HepG2 (cell line): ENCODE measurements around the gene LOXL3. TPM values are rescaled to one million over a fixed set of nuclear protein-coding genes. Genes with fewer than 3 reads are reported as not detected.
A peak's percentile ranks its signal among the peaks of the same experiment; 100 is the strongest.

Experiments used
- ATF5 ChIP-seq: sonication (generic); formaldehyde crosslinking; IDR thresholded peaks from 2 replicates; pipeline ENCODE4 v1.4.0; 2020; ENCODE audit warnings: mild to moderate bottlenecking, low read depth, missing genetic modification reagents
- CREB1 ChIP-seq, 2 experiments: fragments of 450-650 bp in 1 of 2; IDR thresholded peaks; 2 replicates each; pipeline ENCODE4 v1.6.1; 2016 to 2017; ENCODE audit warnings: control low read depth in 1 of 2, mild to moderate bottlenecking in 1 of 2, missing compliant biosample characterization in 1 of 2, missing genetic modification characterization in 1 of 2
- CREB3 ChIP-seq: sonication (generic); formaldehyde crosslinking; IDR thresholded peaks from 2 replicates; pipeline ENCODE4 v1.5.0; 2020; ENCODE audit warnings: missing genetic modification reagents
- E2F1 ChIP-seq: sonication (generic); formaldehyde crosslinking; IDR thresholded peaks from 2 replicates; pipeline ENCODE4 v1.5.0; 2020; ENCODE audit warnings: missing genetic modification reagents
- ESRRA ChIP-seq: sonication (generic); formaldehyde crosslinking; IDR thresholded peaks from 2 replicates; pipeline ENCODE4 v1.5.1; 2020; ENCODE audit warnings: mild to moderate bottlenecking, low read depth, missing genetic modification reagents
- JUN ChIP-seq: sonication (generic); formaldehyde crosslinking; IDR thresholded peaks from 2 replicates; pipeline ENCODE4 v1.4.0; 2020; ENCODE audit warnings: mild to moderate bottlenecking, missing genetic modification reagents
- PHF8 ChIP-seq: sonication (generic); formaldehyde crosslinking; IDR thresholded peaks from 2 replicates; pipeline ENCODE4 v1.5.0; 2020; ENCODE audit warnings: missing genetic modification reagents
- PITX1 ChIP-seq: sonication (generic); formaldehyde crosslinking; IDR thresholded peaks from 2 replicates; pipeline ENCODE4 v1.5.1; 2020; ENCODE audit warnings: mild to moderate bottlenecking, missing genetic modification reagents
- SOX13 ChIP-seq, 3 experiments: fragments of 450-650 bp in 1 of 3; sonication (generic) in 1 of 3; formaldehyde crosslinking in 1 of 3; IDR thresholded peaks in 2 of 3; conservative IDR thresholded peaks in 1 of 3; 2 replicates each; pipeline versions ENCODE4 v1.5.0 to v1.6.1; 2016 to 2020; ENCODE audit warnings: antibody characterized with exemption in 1 of 3, mild to moderate bottlenecking in 1 of 3, missing compliant biosample characterization in 1 of 3, missing genetic modification reagents in 1 of 3, moderate library complexity in 1 of 3
- TARDBP ChIP-seq: sonication (generic); formaldehyde crosslinking; IDR thresholded peaks from 2 replicates; pipeline ENCODE4 v1.8.0; 2022; ENCODE audit warnings: mild to moderate bottlenecking, missing genetic modification reagents
- TFAP4 ChIP-seq: sonication (generic); IDR thresholded peaks from 2 replicates; pipeline ENCODE4 v1.6.1; 2016; ENCODE audit warnings: low read depth, borderline replicate concordance
- ZBTB1 ChIP-seq: sonication (generic); formaldehyde crosslinking; IDR thresholded peaks from 2 replicates; pipeline ENCODE4 v1.4.0; 2020; ENCODE audit warnings: missing genetic modification reagents, borderline replicate concordance
- ZBTB4 ChIP-seq: sonication (generic); formaldehyde crosslinking; IDR thresholded peaks from 2 replicates; pipeline ENCODE4 v1.4.0; 2020; ENCODE audit warnings: missing genetic modification reagents, mild to moderate bottlenecking, borderline replicate concordance
- ZFP82 ChIP-seq: sonication (generic); formaldehyde crosslinking; IDR thresholded peaks from 2 replicates; pipeline ENCODE4 v1.5.1; 2020; ENCODE audit warnings: mild to moderate bottlenecking, missing genetic modification reagents, borderline replicate concordance
- ZNF20 ChIP-seq: sonication (generic); formaldehyde crosslinking; IDR thresholded peaks from 2 replicates; pipeline ENCODE4 v1.4.0; 2020; ENCODE audit warnings: mild to moderate bottlenecking, moderate library complexity, missing genetic modification reagents
- ZNF451 ChIP-seq: sonication (generic); formaldehyde crosslinking; IDR thresholded peaks from 2 replicates; pipeline ENCODE4 v1.5.0; 2020; ENCODE audit warnings: mild to moderate bottlenecking, missing genetic modification reagents
- ZNF460 ChIP-seq: sonication (generic); formaldehyde crosslinking; IDR thresholded peaks from 2 replicates; pipeline ENCODE4 v1.5.1; 2020; ENCODE audit warnings: missing genetic modification reagents, mild to moderate bottlenecking, borderline replicate concordance
- ZNF761 ChIP-seq: sonication (generic); formaldehyde crosslinking; conservative IDR thresholded peaks from 2 replicates; pipeline ENCODE4 v1.4.0; 2020; ENCODE audit warnings: mild to moderate bottlenecking, missing genetic modification reagents
- ZNF768 ChIP-seq: sonication (generic); formaldehyde crosslinking; IDR thresholded peaks from 2 replicates; pipeline ENCODE4 v1.4.0; 2020; ENCODE audit warnings: missing genetic modification reagents
- ZNF772 ChIP-seq: sonication (generic); formaldehyde crosslinking; IDR thresholded peaks from 2 replicates; pipeline ENCODE4 v1.5.0; 2020; ENCODE audit warnings: mild to moderate bottlenecking, missing genetic modification reagents
- polyA plus RNA-seq, 8 experiments: library from polyadenylated mRNA; depleted of rRNA in 3 of 8; stranded (reverse) in 7 of 8; unstranded in 1 of 8; fragments of >200 nt; fragmentation: Illumina TruSeq in 4 of 8; extraction: Trizol in 4 of 8; gene quantifications; 2 replicates each; pipeline versions ENCODE4 v1.2.1 to v1.2.3, GENCODE V29; 2011 to 2016; ENCODE audit warnings: low read depth in 4 of 8, missing spikeins in 1 of 8, mixed read lengths in 1 of 8; ENCODE audit not compliant: insufficient read depth in 1 of 8
- total RNA-seq, 5 experiments: library from RNA; depleted of rRNA; stranded (reverse); fragments of >200 nt; fragmentation: Illumina TruSeq; extraction: Trizol; gene quantifications; 2 replicates each; pipeline ENCODE4 v1.2.3, GENCODE V29; 2016; ENCODE audit warnings: low read depth in 1 of 5

The LOXL3 gene
- total and polyA plus RNA-seq, 2 of the 13 experiments (the other 11 are each of a cell fraction or from before 2014, with no cell fraction given): 0.55 to 6.5 TPM

DNA sequence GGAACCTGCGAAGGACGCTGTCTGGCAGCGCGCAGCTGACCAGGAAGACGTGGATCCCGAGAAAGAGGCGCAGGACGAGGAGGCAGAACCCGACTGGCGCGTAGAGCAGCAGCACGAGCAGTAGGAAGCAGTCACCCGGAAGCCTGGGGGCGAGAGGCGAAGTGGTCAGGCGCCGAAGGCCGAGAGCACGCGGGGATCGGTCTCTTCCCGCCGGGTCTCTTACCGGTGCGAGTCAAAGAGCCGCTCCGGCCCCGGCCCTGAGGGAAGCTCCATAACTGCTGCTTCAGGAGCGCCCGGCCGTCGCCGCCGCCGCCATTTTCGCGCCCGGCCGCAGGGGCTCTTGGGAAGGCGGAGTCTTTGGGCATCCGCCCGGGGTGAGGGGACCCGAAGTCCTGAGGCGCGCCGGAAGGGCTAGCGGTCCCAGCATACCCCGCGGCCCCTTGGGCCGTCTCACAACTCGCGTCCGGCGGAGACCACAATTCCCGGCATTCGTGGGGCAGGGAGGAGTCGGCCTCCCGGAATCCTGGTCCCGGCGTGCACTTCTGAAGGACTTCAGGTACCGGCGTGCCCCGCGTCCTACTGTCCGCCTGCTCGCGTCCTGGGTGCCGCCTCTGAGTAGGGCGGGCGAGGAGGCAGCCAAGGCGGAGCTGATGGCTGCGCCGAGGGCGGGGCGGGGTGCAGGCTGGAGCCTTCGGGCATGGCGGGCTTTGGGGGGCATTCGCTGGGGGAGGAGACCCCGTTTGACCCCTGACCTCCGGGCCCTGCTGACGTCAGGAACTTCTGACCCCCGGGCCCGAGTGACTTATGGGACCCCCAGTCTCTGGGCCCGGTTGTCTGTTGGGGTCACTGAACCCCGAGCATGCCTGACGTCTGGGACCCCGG, 24.1 kb downstream of the LOXL3 start, which contains the start of the genes AUP1 and HTRA2 (continued):
- TF ChIP-seq CREB3 (CRISPR knock-in tag) (peak; percentile 93), ESRRA (CRISPR knock-in tag) (peak; percentile 39), ATF5 (CRISPR knock-in tag) (0 out of 2 replicates have a peak, but pooled peaks have one; percentile 13), PHF8 (peak; percentile 95), E2F1 (peak; percentile 89), CREB1 (IDR thresholded peaks at IDR 0.05) (peak; percentile 65), CREB1 (CRISPR knock-in tag; IDR thresholded peaks at IDR 0.05) (peak; percentile 93), JUN (peak; percentile 49; the same call in 1 of the 2 replicates), SOX13 (IDR thresholded peaks at IDR 0.05) (no peak), SOX13 (CRISPR knock-in tag; conservative IDR thresholded peaks at IDR 0.05 in 1 of 2, IDR thresholded peaks at IDR 0.05 in 1 of 2) (peak in 1 of 2 experiments; percentile 32; a peak in 2 of 4 replicates), ZNF761 (CRISPR knock-in tag) (peak; percentile 85), ZNF772 (peak; percentile 90), ZNF460 (CRISPR knock-in tag) (peak; percentile 38; the same call in 1 of the 2 replicates), ZNF768 (CRISPR knock-in tag) (peak; percentile 54; the same call in 1 of the 2 replicates), ZBTB4 (CRISPR knock-in tag) (peak; percentile 51; the same call in 1 of the 2 replicates), ZNF20 (CRISPR knock-in tag) (peak; percentile 93), ZFP82 (CRISPR knock-in tag) (peak; percentile 86), PITX1 (CRISPR knock-in tag) (peak; percentile 68; the same call in 1 of the 2 replicates), ZBTB1 (CRISPR knock-in tag) (peak; percentile 84; the same call in 1 of the 2 replicates), ZNF451 (CRISPR knock-in tag) (peak; percentile 44; the same call in 1 of the 2 replicates), TFAP4 (peak; percentile 53; the same call in 1 of the 2 replicates), TARDBP (CRISPR knock-in tag) (peak; percentile 98)
